Measurements from ENCODE around the gene WDFY1.

The WDFY1 gene

GRCh38 chr2:223950448-223951347, 5.6 kb upstream of the WDFY1 start:
- H3K36me3 ChIP-seq (ENCODE audit: control insufficient read depth, low read length): no peaks in the 10 kb centered on the region
- no peaks in the 10 kb centered on the region for H3K27me3 ChIP-seq (ENCODE audit: control insufficient read depth, low read length)
- peak overlapping the region; percentile 31 for H3K4me3 ChIP-seq (ENCODE audit: low read length)
- no peaks in the 10 kb centered on the region for H3K79me2 ChIP-seq (ENCODE audit: control insufficient read depth, low read length)
- no peaks in the 10 kb centered on the region for H3K9me3 ChIP-seq (ENCODE audit: control insufficient read depth, insufficient read depth, low read length)
- H3K4me2 ChIP-seq (ENCODE audit: low read length): peak overlapping the region; percentile 55
- H3K9me2 ChIP-seq (replicated peaks; ENCODE audit: control insufficient read depth, low read length): no peaks in the 10 kb centered on the region
- H3K4me1 ChIP-seq (ENCODE audit: control insufficient read depth, low read length): peaks cover 30% of the 10 kb centered on the region
- TF ChIP-seq EZH2phosphoT487 (IDR thresholded peaks at IDR 0.05; ENCODE audit: borderline replicate concordance, low read length) (no peak), CTCF (IDR thresholded peaks at IDR 0.05; ENCODE audit: low read depth, low read length, poor library complexity, severe bottlenecking) (no peak)
- peak overlapping the region; percentile 22; the same call in 1 of the 2 replicates for H3K27ac ChIP-seq (ENCODE audit: low read depth, low read length)
- H4K20me1 ChIP-seq (ENCODE audit: control insufficient read depth, insufficient read depth, low read depth, low read length): no peaks in the 10 kb centered on the region
- H3F3A ChIP-seq (ENCODE audit: control insufficient read depth, insufficient read depth): no peaks in the 10 kb centered on the region; the same call in 1 of the 2 replicates

GRCh38 chr2:223949241-223949840, 4.2 kb upstream of the WDFY1 start:
- Histone ChIP-seq H3K27me3 (ENCODE audit: control insufficient read depth, low read length) (peaks cover 5% of the 10 kb centered on the region), H3K9me2 (replicated peaks; ENCODE audit: control insufficient read depth, low read length) (no peaks in the 10 kb centered on the region), H3K27ac (ENCODE audit: low read depth, low read length) (no peak overlapping the region), H3K9me3 (ENCODE audit: control insufficient read depth, insufficient read depth, low read length) (no peaks in the 10 kb centered on the region), H3K4me1 (ENCODE audit: control insufficient read depth, low read length) (peaks cover 37% of the 10 kb centered on the region), H3F3A (ENCODE audit: control insufficient read depth, insufficient read depth) (no peaks in the 10 kb centered on the region; the same call in 1 of the 2 replicates), H3K79me2 (ENCODE audit: control insufficient read depth, low read length) (no peaks in the 10 kb centered on the region), H3K4me2 (ENCODE audit: low read length) (no peak overlapping the region), H3K4me3 (ENCODE audit: low read length) (no peak overlapping the region), H3K36me3 (ENCODE audit: control insufficient read depth, low read length) (no peaks in the 10 kb centered on the region), H4K20me1 (ENCODE audit: control insufficient read depth, insufficient read depth, low read depth, low read length) (no peaks in the 10 kb centered on the region)
- TF ChIP-seq CTCF (IDR thresholded peaks at IDR 0.05; ENCODE audit: low read depth, low read length, poor library complexity, severe bottlenecking): peak; percentile 14
- TF ChIP-seq EZH2phosphoT487 (IDR thresholded peaks at IDR 0.05; ENCODE audit: borderline replicate concordance, low read length): no peak

- Histone ChIP-seq H3K36me3 (ENCODE audit: control insufficient read depth, low read length) (no peaks in the 10 kb centered on the region), H3K9me2 (replicated peaks; ENCODE audit: control insufficient read depth, low read length) (no peaks in the 10 kb centered on the region), H3K4me1 (ENCODE audit: control insufficient read depth, low read length) (peaks cover 39% of the 10 kb centered on the region), H3K27me3 (ENCODE audit: control insufficient read depth, low read length) (peaks cover 14% of the 10 kb centered on the region), H3F3A (ENCODE audit: control insufficient read depth, insufficient read depth) (no peaks in the 10 kb centered on the region; the same call in 1 of the 2 replicates), H3K27ac (ENCODE audit: low read depth, low read length) (no peak overlapping the region), H3K4me3 (ENCODE audit: low read length) (no peak overlapping the region), H4K20me1 (ENCODE audit: control insufficient read depth, insufficient read depth, low read depth, low read length) (no peaks in the 10 kb centered on the region), H3K79me2 (ENCODE audit: control insufficient read depth, low read length) (no peaks in the 10 kb centered on the region), H3K9me3 (ENCODE audit: control insufficient read depth, insufficient read depth, low read length) (no peaks in the 10 kb centered on the region), H3K4me2 (ENCODE audit: low read length) (no peak overlapping the region)
- no peak for TF ChIP-seq CTCF (IDR thresholded peaks at IDR 0.05; ENCODE audit: low read depth, low read length, poor library complexity, severe bottlenecking)
- TF ChIP-seq EZH2phosphoT487 (IDR thresholded peaks at IDR 0.05; ENCODE audit: borderline replicate concordance, low read length): no peak
These were observed 2.6 kb upstream of the WDFY1 start for GRCh38 chr2:223947711-223948205.
